ENCODE results near the gene FCER2.

Gene FCER2

DNA sequence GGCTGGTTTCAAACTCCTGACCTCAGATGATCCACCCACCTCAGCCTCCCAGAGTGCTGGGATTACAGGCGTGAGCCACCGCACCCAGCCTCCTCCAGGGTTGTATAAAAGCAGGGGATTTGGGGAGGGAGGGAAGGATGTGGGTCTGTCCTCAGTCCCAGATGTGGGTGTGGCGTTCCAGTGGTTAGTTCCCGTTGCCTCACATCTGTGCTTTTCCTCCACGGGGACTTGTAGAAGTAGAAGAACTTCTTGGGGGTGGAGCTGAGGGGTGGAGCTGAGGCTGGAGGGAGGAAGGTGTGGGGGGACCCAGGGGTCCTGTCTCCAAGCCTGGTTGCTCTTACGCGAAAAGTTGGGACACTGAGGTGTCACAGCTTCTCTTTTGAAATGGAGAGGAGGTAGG is 25.6 kb downstream of the FCER2 start:
- no peak for DNase-seq

DNA sequence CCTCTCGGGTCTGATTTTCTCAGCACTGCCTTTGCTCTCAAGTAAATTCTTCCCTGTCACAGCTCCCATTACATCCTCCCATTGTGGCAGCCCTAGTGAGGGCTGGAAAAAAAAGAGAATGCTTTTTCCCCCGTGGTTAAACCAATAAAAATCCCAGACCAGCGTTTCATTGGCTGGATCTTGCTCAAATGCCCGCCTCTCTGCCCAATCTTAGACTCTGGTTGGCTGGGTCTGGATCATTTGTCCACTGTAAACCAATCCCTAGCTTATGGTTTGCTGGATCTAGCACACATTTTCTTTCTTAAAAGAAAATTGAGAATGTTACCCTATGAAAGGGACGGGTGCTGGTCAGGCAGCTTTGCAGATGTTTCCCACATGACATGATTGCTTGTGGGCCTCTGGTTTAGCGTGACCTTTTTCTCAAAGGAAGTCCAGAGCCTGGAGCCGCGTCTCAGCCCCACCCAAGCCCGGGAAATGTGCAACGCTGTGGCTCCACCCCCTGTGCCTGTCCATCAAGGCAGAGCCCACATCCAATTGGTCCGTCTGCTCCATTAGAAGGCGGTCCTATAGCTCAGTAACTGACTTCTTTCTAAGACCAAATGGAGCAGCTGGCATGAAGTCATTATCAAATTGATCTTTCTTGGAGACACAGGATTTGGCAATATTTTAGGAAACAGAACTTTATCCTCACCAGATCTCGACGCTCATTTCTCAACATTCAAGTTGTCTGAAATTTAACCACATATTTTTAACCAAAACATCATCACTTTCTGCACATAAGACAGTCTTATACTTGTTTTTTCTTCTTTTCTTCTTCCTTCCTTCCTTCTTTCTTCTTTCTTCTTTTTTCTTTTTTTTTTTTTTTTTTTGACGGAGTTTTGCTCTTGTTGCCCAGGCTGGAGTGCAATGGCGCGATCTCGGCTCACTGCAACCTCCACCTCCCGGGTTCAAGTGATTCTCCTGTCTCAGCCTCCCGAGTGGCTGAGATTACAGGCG is 27.6 kb downstream of the FCER2 start:
- DNase-seq = peak; percentile 55

DNA sequence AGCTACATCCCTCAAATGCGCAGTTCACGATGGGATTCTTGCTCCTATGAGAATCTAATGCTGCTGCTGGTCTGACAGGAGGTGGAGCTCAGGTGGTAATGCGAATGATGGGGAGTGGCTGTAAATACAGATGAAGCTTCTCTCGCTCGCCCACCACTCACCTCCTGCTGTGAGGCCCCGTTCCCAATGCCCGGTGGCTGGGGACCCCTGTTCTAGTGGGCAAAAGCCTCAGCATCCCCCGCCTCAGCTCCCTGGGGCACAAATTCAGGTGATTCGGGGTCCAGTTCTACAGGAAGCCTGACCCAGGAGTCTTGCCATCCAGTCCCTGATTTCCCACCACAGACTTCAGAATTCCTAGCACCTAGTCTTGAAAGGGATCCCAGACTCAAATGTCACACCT is 29.4 kb downstream of the FCER2 start:
- no peak for DNase-seq

DNA sequence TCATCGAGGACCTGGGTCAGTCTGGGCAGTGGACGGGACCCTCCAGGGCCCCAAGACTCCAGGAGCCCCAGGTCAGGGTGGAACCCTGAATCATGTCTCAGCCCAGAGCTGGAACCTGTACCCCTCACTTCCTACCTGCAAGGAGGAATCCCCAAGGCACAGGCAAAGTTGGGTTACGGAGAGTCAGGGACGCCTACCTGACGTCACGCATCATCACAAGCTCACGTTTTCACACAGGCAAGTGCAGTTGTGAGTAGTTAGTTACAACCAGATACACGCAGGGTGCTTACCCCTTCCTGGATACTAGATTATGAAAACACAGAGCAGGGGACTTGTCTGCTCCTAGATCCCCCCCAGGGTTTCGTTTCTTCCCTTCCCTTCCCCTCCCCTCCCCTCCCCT is 31.1 kb downstream of the FCER2 start:
- DNase-seq = no peak

DNA sequence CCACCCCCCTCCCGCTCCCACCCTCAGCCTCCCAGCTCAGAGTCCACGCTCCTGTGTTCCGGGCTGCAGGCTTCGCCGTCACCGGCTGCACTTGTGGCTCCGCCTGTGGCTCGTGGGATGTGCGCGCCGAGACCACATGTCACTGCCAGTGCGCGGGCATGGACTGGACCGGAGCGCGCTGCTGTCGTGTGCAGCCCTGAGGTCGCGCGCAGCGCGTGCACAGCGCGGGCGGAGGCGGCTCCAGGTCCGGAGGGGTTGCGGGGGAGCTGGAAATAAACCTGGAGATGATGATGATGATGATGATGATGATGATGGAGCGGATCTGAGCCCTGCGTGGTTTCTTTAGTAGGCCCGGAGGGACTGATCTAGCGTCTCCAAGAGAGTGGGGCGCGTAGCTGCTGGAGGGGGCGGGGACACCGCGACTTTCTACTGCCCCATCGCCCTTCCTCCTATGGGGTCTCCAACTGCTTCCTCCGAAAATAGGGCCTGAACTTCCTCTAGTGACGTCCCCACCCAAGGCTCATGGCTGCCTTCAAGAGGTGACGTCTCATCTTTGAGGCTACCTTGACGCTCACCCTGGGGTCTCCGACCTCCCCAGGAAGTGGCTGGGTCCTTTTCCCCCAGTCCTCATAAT is 31.7 kb downstream of the FCER2 start:
- DNase-seq = no peak

DNA sequence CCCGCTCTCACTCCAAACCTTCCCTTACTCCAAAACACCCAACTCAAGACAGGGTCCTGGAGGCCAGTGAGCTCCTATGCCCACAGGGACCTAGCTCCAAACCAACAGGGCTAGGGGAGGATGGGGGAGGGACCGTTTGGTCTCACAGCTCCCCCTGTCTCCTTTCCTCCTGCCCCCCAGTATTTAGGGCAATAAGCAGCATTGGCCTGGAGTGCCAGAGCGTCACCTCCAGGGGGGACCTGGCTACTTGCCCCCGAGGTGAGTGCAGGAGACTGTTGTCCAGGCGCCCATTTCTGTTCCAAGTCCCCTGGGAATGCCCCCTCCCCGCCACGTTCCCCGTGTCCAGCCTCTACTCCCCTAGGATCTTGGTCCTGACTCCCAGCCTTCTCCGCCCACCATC is 32.3 kb downstream of the FCER2 start:
- DNase-seq = no peak

DNA sequence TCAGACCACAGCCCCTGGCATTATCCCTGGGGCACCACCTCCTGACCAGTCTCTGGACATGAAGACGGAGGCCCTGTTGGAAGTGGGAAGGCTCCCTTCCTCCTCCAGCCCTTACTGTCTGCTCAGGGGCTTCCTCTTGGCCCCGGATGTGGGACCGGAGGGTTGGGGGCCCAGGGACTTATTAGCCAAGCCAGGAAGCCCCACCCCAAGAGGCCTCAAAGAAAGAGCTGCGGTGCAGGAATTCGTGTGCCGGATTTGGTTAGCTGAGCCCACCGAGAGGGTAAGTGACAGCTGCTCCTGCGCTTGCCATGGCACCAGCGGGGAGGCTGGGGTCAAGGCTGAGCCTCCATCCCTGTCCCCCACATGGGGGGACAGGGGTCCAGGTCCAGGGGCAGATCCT is 33.1 kb downstream of the FCER2 start, which contains the start of gene RETN:
Gene RETN (plus strand): TSS at position 208 of the 400 bp plus-strand sequence. CDS start 278 bp downstream, outside the sequence.
- DNase-seq = no peak

DNA sequence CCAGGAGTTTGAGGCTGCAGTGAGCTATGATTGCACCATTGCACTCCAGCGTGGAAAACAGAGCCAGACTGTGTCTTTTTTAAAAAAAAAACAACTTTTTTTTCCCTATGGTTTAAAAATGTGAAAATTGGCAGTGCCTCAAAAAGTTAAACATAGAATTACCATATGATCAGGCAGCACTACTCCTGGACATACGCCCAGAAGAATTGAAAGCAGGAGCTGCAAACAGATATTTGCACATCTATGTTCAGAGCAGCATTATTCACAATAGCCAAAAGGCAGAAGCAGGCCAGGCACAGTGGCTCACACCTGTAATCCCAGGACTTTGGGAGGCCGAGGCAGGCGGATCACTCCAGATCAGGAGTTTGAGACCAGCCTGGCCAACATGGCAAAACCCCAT is 36.9 kb downstream of the FCER2 start:
- DNase-seq = no peak

DNA sequence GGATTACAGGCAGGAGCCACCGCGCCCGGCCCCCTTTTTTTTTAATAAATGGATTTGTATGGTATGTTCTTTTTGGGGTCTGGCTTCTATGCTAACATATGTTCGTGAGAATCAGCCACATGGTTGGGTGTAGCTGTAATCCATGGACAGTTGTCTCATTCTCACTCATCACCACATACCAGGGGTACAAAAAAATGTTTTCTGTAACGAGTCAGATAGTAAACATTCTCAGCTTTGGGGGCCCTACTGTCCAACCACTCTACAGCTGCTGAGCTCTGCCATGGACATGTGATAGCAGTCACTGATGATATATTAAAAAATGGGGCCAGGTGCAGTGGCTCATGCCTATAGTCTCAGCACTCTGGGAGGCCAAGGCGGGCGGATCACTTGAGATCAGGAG is 38.2 kb downstream of the FCER2 start:
- DNase-seq = no peak

DNA sequence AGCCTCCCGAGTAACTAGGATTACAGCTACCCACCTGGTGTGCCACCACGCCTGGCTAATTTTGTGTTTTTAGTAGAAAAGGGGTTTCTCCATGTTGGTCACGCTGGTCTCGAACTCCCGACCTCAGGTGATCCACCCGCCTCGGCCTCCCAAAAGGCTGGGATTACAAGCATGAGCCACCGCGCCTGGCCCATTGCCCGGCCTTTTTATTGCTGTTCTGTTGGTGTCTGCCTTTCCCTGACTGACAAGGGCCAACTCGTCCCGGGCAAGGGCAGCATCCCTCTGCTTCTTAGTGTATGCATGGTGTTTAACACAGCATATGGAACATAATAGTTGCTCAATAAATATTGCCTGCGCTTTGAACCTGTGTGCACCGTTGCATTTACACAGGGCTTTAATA is 39.3 kb downstream of the FCER2 start:
- DNase-seq = no peak

DNA sequence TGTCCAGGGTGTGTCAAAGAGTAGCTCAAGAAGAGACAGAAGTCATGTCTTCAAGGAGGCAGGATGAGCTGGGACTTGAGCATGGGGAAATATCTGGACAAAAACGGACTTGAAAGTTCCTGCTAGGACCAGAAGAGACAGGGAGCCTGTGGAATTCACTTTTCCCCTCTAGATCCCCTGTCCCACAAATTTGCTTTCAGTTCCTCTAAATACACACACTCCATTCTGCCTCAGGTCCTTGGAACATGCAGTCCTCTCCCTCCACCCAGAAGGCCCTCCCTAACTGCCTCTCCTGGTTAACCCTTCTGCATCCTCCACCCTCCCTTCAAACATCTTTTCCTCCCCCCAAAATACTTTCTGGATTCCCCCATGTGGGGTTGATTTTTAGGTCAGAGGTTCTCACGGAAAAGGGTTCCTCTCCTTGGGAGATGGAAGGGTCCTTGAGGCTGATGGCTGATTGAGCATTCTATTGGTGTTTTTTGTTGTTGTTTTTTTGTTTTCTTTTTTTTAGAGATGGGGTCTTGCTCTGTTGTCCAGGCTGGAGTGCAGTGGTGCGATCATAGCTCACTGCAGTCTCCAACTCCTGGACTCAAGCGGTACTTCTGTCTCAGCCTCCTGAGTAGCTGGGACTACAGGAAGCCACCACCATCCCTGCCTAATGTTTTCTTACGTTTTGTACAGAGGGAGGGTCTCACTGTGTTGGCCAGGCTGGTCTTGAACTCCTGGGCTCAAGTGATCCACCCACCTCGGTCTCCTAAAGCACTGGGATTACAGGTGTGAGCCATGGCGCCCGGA is 40.0 kb downstream of the FCER2 start:
- DNase-seq = no peak

DNA sequence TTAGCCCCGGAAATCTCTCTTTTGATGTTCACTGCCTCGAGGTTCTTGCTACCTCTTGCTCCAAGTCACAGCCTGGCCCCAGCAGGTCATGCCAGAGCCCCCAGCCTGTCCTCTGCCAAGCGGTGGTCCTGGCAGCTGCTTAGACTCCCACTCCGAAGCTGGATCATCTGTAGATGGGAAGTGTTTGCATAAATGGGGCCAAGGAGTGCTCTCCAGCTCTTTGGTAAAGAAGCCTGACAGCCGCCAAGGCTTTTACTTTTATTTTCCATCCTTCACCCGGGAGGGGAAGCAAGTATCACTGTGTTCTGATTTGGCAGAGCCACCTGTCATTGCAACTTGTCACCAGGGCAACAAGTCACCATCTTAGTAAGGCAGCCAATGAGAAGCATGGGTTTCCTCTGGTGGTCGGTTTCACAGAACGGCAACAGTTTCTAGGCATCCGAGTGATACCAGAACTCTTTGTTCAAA is 43.7 kb downstream of the FCER2 start:
- no peak for DNase-seq

DNA sequence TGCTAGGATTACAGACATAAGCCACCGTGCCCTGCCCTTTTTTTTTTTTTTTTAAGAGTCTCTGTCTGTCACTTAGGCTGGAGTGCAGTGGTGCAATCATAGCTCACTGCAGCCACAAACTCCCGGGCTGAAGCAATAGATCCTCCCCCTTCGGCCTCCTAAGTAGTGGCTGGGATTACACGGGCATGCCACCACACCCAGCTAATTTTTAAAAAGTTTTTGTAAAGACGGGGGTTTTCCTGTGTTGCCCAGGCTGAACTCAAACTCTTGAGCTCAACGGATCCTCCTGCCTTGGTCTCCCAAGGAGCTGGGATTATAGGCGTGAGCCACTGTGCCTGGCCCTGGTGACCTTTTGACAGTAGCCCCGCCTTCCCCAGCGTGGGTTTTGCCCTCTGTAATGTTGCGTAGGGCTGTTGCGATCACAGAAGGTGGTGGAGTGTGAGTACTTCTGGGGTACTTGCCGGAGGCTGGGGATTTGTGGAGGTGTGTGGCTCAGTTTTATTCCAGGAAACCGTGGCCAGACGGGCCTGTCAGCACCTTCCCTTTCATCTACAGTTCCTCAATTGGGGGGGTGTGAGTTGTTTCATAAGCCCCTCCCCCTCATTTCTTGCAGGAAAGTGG is 44.7 kb downstream of the FCER2 start:
- peak; percentile 49 for DNase-seq

DNA sequence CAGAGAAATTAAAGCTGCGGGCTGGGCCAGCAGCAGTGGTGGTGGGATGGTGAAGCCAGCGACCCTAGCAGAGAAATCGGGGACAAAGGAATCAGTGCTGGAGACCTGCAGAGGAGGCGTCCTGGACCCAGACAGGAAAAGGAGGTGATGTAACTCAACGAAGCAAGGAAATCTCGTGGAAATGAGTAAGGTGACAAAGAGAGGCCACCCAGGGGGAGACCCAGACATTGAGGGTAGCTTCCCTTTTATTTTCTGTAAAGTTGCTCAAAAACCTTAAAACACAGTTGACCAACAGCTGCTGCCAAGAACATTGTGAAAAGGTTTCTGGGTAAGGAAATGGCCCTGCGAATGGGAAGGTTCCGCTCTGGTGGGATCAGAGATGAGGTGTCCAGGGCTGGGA is 46.4 kb downstream of the FCER2 start:
- no peak for DNase-seq

DNA sequence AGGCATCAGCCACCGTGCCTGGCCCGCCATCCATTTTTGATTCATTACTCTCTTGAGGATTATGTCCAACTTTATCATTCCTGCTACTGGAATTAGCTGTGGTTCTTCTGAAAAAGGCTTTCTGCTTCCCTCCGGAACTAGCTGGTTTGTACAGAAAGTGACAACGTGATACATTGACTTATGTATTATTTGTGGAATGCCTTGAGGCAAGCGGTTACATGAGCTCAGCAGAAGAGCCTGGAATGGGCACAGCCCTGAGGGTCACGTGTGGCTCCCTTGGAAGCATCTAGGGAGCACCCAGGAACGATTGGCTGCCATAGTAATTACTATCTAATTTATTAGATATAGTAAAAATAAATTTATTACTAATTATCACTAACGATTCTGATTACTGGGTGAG is 47.5 kb downstream of the FCER2 start:
- DNase-seq = no peak

DNA sequence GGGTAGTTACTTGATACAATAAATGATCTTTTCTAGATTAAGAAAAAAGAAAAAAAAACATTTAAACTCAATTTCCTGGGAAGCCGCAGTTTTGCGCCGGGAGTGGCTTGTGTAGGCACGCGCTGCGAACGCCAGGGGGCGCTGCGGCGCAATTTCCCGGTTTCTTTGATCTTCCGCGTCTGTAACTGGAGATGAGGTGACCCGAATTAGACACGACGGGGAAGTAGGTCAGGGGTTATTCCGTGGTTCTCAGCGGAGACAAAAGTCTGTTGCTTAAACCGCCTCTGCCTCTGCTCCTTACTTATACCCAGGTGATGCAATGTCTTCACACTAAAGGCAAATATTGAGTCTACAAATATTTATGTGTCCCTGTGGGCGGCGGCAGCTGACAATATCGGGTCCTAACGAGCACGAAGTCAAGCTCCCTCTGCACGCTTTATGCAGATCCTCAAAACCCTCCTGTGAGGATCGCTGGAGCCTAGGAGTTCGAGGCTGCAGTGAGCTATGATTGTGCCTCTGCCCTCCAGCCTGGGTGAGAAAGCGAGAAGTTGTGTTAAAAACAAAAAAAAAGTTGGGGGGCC is 49.8 kb downstream of the FCER2 start:
- peak; percentile 91 for DNase-seq

DNA sequence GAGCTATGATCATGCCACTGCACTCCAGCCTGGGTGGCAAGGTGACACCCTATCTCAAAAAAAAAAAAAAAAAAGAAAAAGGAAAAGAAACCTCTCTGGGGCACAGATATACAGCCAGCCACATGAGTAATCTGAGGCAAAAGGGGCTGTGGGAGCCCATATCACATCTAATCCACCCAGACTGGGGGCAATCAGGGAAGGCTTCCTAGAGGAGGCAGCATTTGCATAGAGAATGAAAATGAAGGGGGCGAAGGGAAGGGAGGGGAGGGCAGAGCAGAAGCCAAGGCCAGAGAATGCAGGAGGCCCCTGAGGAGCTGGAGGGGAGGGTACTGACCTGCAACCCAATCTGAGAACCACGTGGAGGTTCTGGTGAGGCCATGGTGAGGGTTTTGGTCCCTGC is 51.8 kb downstream of the FCER2 start:
- DNase-seq = no peak

DNA sequence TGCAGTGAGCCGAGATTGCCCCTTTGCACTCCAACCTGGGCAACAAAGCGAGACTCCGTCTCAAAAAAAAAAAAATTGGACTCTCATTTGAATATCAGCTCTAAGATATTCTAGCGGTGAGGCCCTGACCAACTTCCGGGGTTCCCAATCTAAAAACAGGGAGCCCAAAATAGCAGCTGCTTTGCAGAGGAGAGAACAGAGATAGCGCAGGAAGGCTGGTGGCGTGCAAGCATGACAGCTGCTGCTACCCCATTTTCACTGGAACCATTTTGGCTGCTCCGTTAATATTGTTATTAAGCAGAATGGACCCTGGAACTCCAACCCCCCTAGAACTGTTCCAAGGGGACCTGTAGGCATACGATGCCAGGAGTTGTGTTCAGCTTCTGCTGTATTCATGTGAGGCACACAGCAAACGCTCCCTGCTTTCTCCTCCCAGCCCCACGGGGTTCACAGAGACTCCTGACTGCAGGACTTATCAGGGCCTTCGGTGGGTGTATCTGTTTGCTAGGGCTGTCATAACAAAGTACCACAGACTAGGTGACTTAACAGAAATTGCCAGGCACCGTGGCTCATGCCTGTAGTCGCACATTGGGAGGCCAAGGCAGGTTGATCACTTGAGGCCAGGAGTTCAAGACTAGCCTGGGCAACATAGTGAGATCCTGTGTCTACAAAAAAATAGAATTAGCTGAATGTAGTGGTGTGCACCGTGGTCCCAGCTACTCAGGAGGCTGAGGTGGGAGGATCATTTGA is 53.5 kb downstream of the FCER2 start:
- no peak for DNase-seq

DNA sequence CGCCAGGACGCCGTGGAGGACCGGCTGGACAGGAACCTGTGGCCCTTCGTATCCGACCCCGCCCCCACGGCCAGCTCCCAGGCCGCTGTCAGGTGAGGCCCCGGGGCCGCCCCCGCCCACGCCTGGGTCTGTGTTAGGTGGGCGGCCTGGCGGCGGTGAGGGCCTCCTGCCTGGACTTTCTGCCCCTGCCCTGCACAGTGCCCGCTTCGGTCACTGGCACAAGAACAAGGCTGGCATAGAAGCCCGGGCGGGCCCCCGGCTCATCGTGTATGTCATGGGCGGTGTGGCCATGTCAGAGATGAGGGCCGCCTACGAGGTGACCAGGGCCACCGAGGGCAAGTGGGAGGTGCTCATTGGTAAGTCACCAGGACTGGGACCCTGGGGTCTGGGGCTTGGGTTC is 54.8 kb downstream of the FCER2 start:
- DNase-seq = no peak

DNA sequence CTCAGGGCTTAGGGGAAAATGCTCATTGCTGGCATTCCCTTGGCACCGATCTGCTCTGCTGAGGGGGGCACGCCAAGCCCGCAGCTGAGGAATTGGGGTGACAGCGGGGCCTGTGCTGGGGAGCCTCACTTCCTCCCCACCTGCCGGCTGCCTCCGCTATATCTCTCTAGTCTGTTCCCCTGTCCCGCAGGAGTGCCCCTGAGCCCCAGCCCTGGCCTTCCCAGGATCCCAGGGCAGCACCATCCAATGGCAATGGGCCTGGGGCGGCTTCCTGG is 55.6 kb downstream of the FCER2 start:
- no peak for DNase-seq

DNA sequence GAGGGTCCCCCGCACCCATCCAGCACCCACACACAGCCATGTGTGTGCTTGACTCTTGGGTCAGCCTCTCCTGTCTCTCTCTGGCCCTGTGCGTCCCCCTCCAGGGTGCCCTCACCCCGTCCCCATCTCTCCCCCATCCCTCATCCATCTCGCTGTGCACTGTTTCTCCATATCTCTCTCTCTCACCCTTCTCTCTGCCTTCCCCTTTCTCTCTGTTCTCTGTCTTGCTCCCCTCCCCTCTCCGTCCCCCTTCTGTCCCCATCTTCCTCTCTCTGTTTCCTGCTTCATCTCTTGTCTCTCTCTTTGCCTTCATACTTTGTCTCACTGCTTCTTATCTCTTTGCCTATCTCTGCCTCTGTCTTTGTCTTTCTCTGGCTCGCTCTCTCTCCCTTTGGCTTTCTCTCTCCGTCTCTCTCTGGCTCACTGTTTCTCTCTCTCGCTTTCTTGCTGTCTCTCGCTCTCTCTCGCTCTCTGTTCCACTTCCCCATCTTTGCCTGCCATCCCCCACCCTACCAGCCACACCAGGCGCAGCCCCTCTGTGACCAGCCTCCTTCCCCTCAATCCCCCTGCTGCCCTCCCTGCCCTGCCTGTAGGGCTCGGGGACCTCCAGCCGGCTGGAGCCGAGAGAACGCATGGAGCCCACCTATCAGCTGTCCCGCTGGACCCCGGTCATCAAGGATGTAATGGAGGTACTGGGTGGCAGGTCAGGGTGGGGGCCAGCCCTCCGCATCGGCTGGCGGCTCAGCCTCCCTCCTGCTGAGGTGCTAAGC is 56.1 kb downstream of the FCER2 start:
- DNase-seq = no peak

Data from activated CD4-positive, CD25-positive, alpha-beta regulatory T cell treated with anti-CD3 and anti-CD28 coated beads, Interleukin-2, amount 50 U/mL, for 72 hours (primary cell).